Calu3 (cell line): ENCODE measurements around the gene MSI2. TPM values are rescaled to one million over a fixed set of nuclear protein-coding genes. Genes with fewer than 3 reads are reported as not detected.

Experiments used
- BruUV-seq: library from RNA; stranded (reverse); fragments of 400-500 nt; replicated peaks from 2 replicates; lab custom pipeline; 2021; lab: Mats Ljungman, UMichigan
- CTCF ChIA-PET: fragments of 300-600 bp; sonication (Branson Sonifier 250); formaldehyde crosslinking; loops from one replicate; lab custom pipeline; 2022; ENCODE audit warnings: antibody characterized with exemption; lab: Charles Lee
- DNase-seq: peaks from one replicate; pipeline ENCODE4 v3.0.0; 2022
- H3K27ac Mint-ChIP-seq: one replicate; pipeline ENCODE4 v1.8.0; 2022; ENCODE audit warnings: mixed read lengths; ENCODE audit not compliant: unreplicated experiment
- H3K27me3 Mint-ChIP-seq: one replicate; pipeline ENCODE4 v1.8.0; 2022; ENCODE audit warnings: mixed read lengths; ENCODE audit not compliant: unreplicated experiment
- H3K36me3 Mint-ChIP-seq: one replicate; pipeline ENCODE4 v1.8.0; 2022; ENCODE audit warnings: mild to moderate bottlenecking, moderate library complexity, mixed read lengths; ENCODE audit not compliant: insufficient read depth, unreplicated experiment
- H3K4me1 Mint-ChIP-seq: one replicate; pipeline ENCODE4 v1.8.0; 2022; ENCODE audit warnings: mild to moderate bottlenecking, low read depth, mixed read lengths; ENCODE audit not compliant: unreplicated experiment
- H3K4me3 Mint-ChIP-seq: one replicate; pipeline ENCODE4 v1.8.0; 2022; ENCODE audit warnings: mild to moderate bottlenecking, low read depth, moderate library complexity, mixed read lengths; ENCODE audit not compliant: unreplicated experiment
- H3K9me3 Mint-ChIP-seq: one replicate; pipeline ENCODE4 v1.8.0; 2022; ENCODE audit warnings: low read depth, mixed read lengths; ENCODE audit not compliant: unreplicated experiment
- CTCF ChIP-seq: fragments of 200-600 bp; IDR thresholded peaks from one replicate; pipeline ENCODE4 v1.8.0; 2022; ENCODE audit warnings: antibody characterized with exemption; ENCODE audit not compliant: unreplicated experiment
- intact Hi-C: fragments of 100-400 bp; cut with micrococcal nuclease; formaldehyde crosslinking; loops from one replicate; pipeline ENCODE4 v1.10.0; 2022; ENCODE audit not compliant: unreplicated experiment
- total RNA-seq: library from RNA; stranded (reverse); gene quantifications from 2 replicates; pipeline ENCODE4 v1.2.3, GENCODE V29; 2022

Gene MSI2
- total RNA-seq, 1 experiment from 2014 or later: 66.4 TPM

GRCh38 chr17:57278740-57279387, 22.5 kb downstream of the MSI2 start:
- Mint-ChIP-seq H3K4me3 (no peak overlapping the region), H3K36me3 (peaks cover 6% of the 10 kb centered on the region)
- intact Hi-C loops: no loop called here

DNA sequence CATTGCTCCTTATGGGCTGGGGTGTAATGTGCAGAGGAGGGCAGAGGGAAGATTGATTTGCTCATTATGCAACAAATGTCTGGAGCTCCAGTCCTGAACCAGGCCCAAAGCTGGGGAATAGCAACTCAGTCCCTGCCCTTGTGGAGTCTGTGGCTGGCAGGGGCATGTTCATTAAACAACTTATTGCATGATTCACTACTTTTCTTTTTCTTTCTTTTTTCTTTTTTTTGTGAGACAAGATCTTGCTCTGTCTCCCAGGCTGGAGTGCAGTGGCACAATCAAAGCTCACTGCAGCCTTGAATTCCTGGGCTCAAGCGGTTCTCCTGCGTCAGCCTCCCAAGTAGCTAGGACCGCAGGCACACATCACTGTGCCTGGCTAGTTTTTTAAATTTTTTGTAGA, 23.1 kb downstream of the MSI2 start:
- CTCF ChIA-PET: no interaction called here
- no peak overlapping the region for H3K4me3 Mint-ChIP-seq
- H3K9me3 Mint-ChIP-seq: no peaks in the 10 kb centered on the region
- intact Hi-C loops: no loop called here
- TF ChIP-seq CTCF: no peak
- H3K4me1 Mint-ChIP-seq: no peaks in the 10 kb centered on the region
- BruUV-seq: no TSS peak
- H3K36me3 Mint-ChIP-seq: peaks cover 2% of the 10 kb centered on the region
- H3K27me3 Mint-ChIP-seq: no peaks in the 10 kb centered on the region
- H3K27ac Mint-ChIP-seq: no peak overlapping the region
- DNase-seq: no peak

More at GRCh38 chr17:57278740-57279387, 22.5 kb downstream of the MSI2 start:
- TF ChIP-seq CTCF: no peak
- no TSS peak for BruUV-seq
- CTCF ChIA-PET: no interaction called here
- H3K9me3 Mint-ChIP-seq: no peaks in the 10 kb centered on the region
- H3K27me3 Mint-ChIP-seq: no peaks in the 10 kb centered on the region
- no peak overlapping the region for H3K27ac Mint-ChIP-seq
- H3K4me1 Mint-ChIP-seq: no peaks in the 10 kb centered on the region
- no peak for DNase-seq

DNA sequence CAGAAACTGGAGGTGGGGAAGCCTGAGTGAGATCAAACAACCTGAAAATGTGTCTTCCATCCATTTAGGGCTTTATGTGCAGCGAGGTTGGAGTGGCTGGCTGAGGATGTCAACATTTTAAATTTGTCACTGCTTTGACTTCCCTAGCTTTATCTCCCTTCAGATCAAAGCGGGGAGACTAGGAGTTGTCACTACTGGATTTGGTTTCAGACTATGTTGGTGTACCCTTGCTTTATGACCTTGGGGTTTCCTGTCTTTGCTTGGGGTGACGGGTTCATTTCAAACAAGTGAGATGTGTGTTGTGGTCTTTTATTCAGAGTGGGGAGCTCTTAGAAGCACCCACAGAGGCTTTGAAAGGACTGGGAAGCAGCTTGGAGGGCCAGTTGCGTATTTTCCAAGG, 25.6 kb downstream of the MSI2 start:
- H3K36me3 Mint-ChIP-seq: no peaks in the 10 kb centered on the region
- no peaks in the 10 kb centered on the region for H3K9me3 Mint-ChIP-seq
- DNase-seq: no peak
- intact Hi-C loops: no loop called here
- no peak overlapping the region for H3K27ac Mint-ChIP-seq
- H3K4me3 Mint-ChIP-seq: no peak overlapping the region
- no peaks in the 10 kb centered on the region for H3K27me3 Mint-ChIP-seq
- TF ChIP-seq CTCF: no peak
- no peaks in the 10 kb centered on the region for H3K4me1 Mint-ChIP-seq
- BruUV-seq: no TSS peak
- CTCF ChIA-PET: no interaction called here

DNA sequence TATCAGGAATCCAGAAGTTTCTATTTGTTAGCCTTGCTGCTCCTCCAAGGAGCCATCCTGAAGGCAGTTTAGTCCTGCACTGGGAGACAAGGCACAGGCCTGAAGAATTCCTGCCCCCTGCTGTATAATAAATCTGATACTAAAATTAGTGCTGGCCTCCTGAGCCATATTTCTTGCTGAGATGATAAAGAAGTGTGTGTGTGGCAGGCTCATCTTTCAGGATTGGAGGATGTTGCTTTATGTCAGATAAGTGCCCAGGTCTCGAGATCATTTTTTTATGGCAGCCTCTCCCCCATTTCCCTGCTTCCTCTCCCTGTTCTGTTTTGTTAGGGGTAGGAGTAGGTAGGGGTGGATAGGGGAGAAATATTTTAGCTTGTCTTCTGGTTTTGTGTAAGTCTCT, 26.0 kb downstream of the MSI2 start:
- Mint-ChIP-seq H3K4me1 (no peaks in the 10 kb centered on the region), H3K27ac (no peak overlapping the region), H3K4me3 (no peak overlapping the region), H3K9me3 (no peaks in the 10 kb centered on the region), H3K36me3 (no peaks in the 10 kb centered on the region), H3K27me3 (no peaks in the 10 kb centered on the region)
- CTCF ChIA-PET: no interaction called here
- DNase-seq: no peak
- no peak for TF ChIP-seq CTCF
- no TSS peak for BruUV-seq
- intact Hi-C loops: no loop called here
